ENCODE results near the gene CPT1B. TPM values are rescaled to one million over a fixed set of nuclear protein-coding genes. Genes with fewer than 3 reads are reported as not detected.

CPT1B gene
- total RNA-seq, 1 donor from 2014 or later, result 118 TPM

DNA sequence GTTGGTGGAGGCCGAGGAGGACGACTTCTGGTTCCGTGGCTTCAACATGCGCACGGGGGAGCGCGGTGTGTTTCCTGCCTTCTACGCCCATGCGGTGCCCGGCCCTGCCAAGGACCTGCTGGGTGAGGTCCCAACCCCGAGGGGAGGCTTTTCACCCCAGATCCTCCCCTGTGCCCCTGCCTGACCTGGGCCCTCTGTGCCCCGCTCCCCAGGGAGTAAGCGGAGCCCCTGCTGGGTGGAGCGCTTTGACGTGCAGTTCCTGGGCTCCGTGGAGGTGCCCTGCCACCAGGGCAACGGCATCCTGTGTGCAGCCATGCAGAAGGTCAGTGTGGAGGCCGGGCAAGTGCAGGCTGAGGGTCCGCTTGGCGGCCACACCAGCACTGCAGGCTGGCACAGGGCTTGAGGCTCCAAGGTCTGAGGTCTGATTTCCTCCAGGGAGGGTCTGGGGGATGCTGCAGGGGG is 27.4 kb upstream of the CPT1B start:
- Mint-ChIP-seq H3K9me3 (ENCODE audit: unreplicated experiment) (peaks cover 19% of the 10 kb centered on the region), H3K4me1 (ENCODE audit: low read depth, unreplicated experiment) (peaks cover 14% of the 10 kb centered on the region), H3K4me3 (ENCODE audit: unreplicated experiment) (no peak overlapping the region), H3K27me3 (ENCODE audit: unreplicated experiment) (peaks cover 20% of the 10 kb centered on the region), H3K27ac (ENCODE audit: unreplicated experiment) (no peak overlapping the region), H3K36me3 (ENCODE audit: unreplicated experiment) (peaks cover 5% of the 10 kb centered on the region)
- TF ChIP-seq, protein P1, sequence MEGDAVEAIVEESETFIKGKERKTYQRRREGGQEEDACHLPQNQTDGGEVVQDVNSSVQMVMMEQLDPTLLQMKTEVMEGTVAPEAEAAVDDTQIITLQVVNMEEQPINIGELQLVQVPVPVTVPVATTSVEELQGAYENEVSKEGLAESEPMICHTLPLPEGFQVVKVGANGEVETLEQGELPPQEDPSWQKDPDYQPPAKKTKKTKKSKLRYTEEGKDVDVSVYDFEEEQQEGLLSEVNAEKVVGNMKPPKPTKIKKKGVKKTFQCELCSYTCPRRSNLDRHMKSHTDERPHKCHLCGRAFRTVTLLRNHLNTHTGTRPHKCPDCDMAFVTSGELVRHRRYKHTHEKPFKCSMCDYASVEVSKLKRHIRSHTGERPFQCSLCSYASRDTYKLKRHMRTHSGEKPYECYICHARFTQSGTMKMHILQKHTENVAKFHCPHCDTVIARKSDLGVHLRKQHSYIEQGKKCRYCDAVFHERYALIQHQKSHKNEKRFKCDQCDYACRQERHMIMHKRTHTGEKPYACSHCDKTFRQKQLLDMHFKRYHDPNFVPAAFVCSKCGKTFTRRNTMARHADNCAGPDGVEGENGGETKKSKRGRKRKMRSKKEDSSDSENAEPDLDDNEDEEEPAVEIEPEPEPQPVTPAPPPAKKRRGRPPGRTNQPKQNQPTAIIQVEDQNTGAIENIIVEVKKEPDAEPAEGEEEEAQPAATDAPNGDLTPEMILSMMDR (IDR thresholded peaks at IDR 0.05; ENCODE audit: partially characterized antibody, unreplicated experiment), result no peak
- no peak for DNase-seq

- peaks cover 17% of the 10 kb centered on the region for H3K9me3 Mint-ChIP-seq (ENCODE audit: unreplicated experiment)
- H3K4me3 Mint-ChIP-seq (ENCODE audit: unreplicated experiment), result no peak overlapping the region
- H3K27ac Mint-ChIP-seq (ENCODE audit: unreplicated experiment), result no peak overlapping the region
- H3K36me3 Mint-ChIP-seq (ENCODE audit: unreplicated experiment), result peaks cover 5% of the 10 kb centered on the region
- H3K4me1 Mint-ChIP-seq (ENCODE audit: low read depth, unreplicated experiment), result peaks cover 14% of the 10 kb centered on the region
- peaks cover 20% of the 10 kb centered on the region for H3K27me3 Mint-ChIP-seq (ENCODE audit: unreplicated experiment)
- DNase-seq, result no peak
- TF ChIP-seq, protein P1 (IDR thresholded peaks at IDR 0.05; ENCODE audit: partially characterized antibody, unreplicated experiment), result no peak
Measured at GRCh38 chr22:50605002-50605612, 26.9 kb upstream of the CPT1B start.

GRCh38 chr22:50604256-50605001 is 26.2 kb upstream of the CPT1B start:
- Mint-ChIP-seq H3K36me3 (ENCODE audit: unreplicated experiment) (peaks cover 9% of the 10 kb centered on the region), H3K27me3 (ENCODE audit: unreplicated experiment) (peaks cover 25% of the 10 kb centered on the region), H3K4me1 (ENCODE audit: low read depth, unreplicated experiment) (peaks cover 17% of the 10 kb centered on the region), H3K27ac (ENCODE audit: unreplicated experiment) (no peak overlapping the region), H3K4me3 (ENCODE audit: unreplicated experiment) (no peak overlapping the region), H3K9me3 (ENCODE audit: unreplicated experiment) (peaks cover 19% of the 10 kb centered on the region)
- no peak for DNase-seq
- TF ChIP-seq, protein P1 (IDR thresholded peaks at IDR 0.05; ENCODE audit: partially characterized antibody, unreplicated experiment), result no peak

- TF ChIP-seq, protein P1 (IDR thresholded peaks at IDR 0.05; ENCODE audit: partially characterized antibody, unreplicated experiment), result no peak
- Mint-ChIP-seq H3K27me3 (ENCODE audit: unreplicated experiment) (peaks cover 25% of the 10 kb centered on the region), H3K4me1 (ENCODE audit: low read depth, unreplicated experiment) (peaks cover 17% of the 10 kb centered on the region), H3K36me3 (ENCODE audit: unreplicated experiment) (peaks cover 9% of the 10 kb centered on the region), H3K4me3 (ENCODE audit: unreplicated experiment) (no peak overlapping the region), H3K9me3 (ENCODE audit: unreplicated experiment) (peaks cover 17% of the 10 kb centered on the region), H3K27ac (ENCODE audit: unreplicated experiment) (no peak overlapping the region)
- no peak for DNase-seq
Measured at GRCh38 chr22:50603511-50604255, 25.5 kb upstream of the CPT1B start.

Data from glutamatergic neuron (in vitro differentiated cells).